Bronchial epithelial cell (primary cell): ENCODE data around the gene GPR65. TPM values are rescaled to one million over a fixed set of nuclear protein-coding genes. Genes with fewer than 3 reads are reported as not detected.

ENCODE experiments used
- DNase-seq: peaks from one replicate; pipeline ENCODE4 v3.0.0-alpha.2; 2010; ENCODE audit warnings: low read depth
- FAIRE-seq: peaks from 2 replicates; lab custom pipeline; 2011; peaks lifted over from hg19 to GRCh38; lab: Jason Lieb, UNC
- H3K27me3 ChIP-seq: 2 replicates; pipeline ENCODE4 v1.5.1; 2011; ENCODE audit warnings: low read length; ENCODE audit not compliant: control insufficient read depth, insufficient read depth
- H3K36me3 ChIP-seq: 2 replicates; pipeline ENCODE4 v1.5.1; 2011; ENCODE audit warnings: low read length; ENCODE audit not compliant: control insufficient read depth, insufficient read depth
- H3K4me3 ChIP-seq: 2 replicates; pipeline ENCODE4 v1.5.1; 2011; ENCODE audit warnings: mild to moderate bottlenecking, low read depth, low read length, control low read depth
- CTCF ChIP-seq: IDR thresholded peaks from 2 replicates; pipeline ENCODE4 v1.5.1; 2011; ENCODE audit warnings: mild to moderate bottlenecking, moderate library complexity, low read length, control low read depth, inconsistent platforms; ENCODE audit not compliant: insufficient read depth, severe bottlenecking
- total RNA-seq: library from RNA; depleted of rRNA; stranded (reverse); fragments of >200 nt; gene quantifications from 2 replicates; pipeline ENCODE4 v1.2.1, GENCODE V29; 2014

The GPR65 gene
- total RNA-seq, 1 donor from 2014 or later: under 0.01 TPM

DNA sequence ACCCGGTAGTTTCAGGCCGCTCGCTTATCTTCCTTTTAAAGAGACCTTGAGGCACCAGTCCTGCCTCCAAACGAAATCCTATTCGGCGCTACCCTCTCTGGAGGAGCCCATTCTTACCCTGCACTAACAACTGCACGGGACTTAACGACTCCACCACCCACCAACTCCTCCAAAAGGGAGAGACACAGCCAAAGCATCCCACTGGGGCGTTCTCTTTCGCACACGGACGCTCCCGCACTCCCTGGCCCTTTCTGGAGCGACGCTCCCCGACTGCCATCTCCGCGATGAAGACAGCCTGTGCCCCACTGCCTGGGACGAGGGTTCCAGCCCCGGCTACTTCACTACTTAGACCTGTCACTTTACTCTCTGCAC is 12.6 kb upstream of the GPR65 start:
- Histone ChIP-seq H3K36me3 (no peaks in the 10 kb centered on the region), H3K4me3 (peak overlapping the region; percentile 63), H3K27me3 (no peaks in the 10 kb centered on the region)
- FAIRE-seq (no peak), DNase-seq (peak; percentile 19)
- TF ChIP-seq CTCF: no peak

- no peaks in the 10 kb centered on the region for H3K36me3 ChIP-seq
- peak within 1 kb of the TSS; percentile 63 for H3K4me3 ChIP-seq
- no peak for FAIRE-seq
- no peak for TF ChIP-seq CTCF
- H3K27me3 ChIP-seq: no peaks in the 10 kb centered on the region
- DNase-seq: peak; percentile 76
Measured at GRCh38 chr14:87992718-87993628, 12.0 kb upstream of the GPR65 start, which contains the start of gene GALC. Gene GALC (minus strand): TSS chr14:87993182. CDS start chr14:87993164, 18 bp downstream.

GRCh38 chr14:87994974-87995373 is 10.0 kb upstream of the GPR65 start:
- no peak for FAIRE-seq
- DNase-seq: peak; percentile 60
- no peaks in the 10 kb centered on the region for H3K27me3 ChIP-seq
- TF ChIP-seq CTCF: no peak
- H3K36me3 ChIP-seq: no peaks in the 10 kb centered on the region
- no peak overlapping the region for H3K4me3 ChIP-seq

DNA sequence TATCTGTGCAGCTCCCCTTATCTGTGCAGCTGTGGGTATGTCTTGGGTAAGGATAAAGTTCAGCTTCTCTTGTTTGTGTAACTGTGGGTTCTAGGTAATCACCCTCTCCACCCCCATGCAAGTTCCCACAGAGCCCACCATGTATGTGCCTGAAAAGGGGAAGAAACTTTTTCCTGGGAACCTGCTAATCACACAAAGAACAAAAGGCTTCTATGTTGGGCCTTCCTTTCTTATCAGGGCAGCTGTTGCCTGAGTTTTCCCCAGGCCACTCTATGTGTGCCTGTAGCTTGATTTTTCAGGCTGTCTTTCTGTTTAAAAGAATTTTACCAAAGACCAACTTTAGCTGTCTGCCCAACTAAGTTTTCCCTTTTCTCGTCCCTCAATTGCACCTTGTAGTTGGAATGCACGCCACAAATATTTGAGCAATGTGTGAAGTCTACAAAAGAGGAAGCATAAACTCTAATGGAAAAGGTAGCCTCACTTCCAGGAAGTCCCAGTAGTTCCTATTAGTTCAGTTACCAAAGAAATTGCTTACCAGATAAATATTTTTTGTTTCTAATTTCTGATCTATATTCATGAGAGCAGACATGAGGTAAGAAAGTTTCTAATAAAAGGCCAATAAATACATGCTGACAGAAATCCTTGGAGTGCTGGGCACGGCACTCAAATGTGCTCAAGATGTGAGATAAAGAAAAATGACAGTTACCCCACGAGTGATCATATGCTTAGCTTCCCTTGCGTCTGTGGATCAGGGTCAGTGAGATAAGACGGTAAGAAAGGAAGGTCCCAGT is 9.2 kb upstream of the GPR65 start:
- no peak for TF ChIP-seq CTCF
- Histone ChIP-seq H3K4me3 (no peak overlapping the region), H3K36me3 (no peaks in the 10 kb centered on the region), H3K27me3 (no peaks in the 10 kb centered on the region)
- FAIRE-seq: no peak
- no peak for DNase-seq

DNA sequence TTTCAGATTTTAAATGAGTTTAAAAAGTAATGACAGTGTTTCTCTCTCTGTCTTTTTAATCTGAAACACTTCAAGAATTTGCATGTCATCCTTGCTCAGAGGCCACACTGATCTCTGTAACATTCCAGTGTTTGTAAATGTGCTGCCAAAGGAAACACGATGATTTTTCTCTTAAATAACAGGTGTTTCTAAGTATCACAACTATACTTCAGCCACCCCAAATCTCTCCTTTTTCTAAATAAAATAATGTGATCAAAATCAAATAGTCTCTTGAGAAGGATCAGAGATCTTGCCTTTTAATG is 8.7 kb upstream of the GPR65 start:
- no peak overlapping the region for H3K4me3 ChIP-seq
- no peak for FAIRE-seq
- H3K36me3 ChIP-seq: no peaks in the 10 kb centered on the region
- no peak for DNase-seq
- H3K27me3 ChIP-seq: no peaks in the 10 kb centered on the region
- TF ChIP-seq CTCF: no peak
